HUES48 (cell line): ENCODE data around the gene SOST.

Experiments
- H3K27ac ChIP-seq: one replicate; pipeline ENCODE4 v1.7.0; 2013; ENCODE audit warnings: low read depth, low read length, inconsistent platforms
- H3K27me3 ChIP-seq: 2 replicates; pipeline ENCODE4 v1.6.1; 2013; ENCODE audit warnings: mild to moderate bottlenecking, low read length; ENCODE audit not compliant: control insufficient read depth, insufficient read depth
- H3K36me3 ChIP-seq: 2 replicates; pipeline ENCODE4 v1.6.1; 2013; ENCODE audit warnings: low read length; ENCODE audit not compliant: control insufficient read depth, insufficient read depth
- H3K4me1 ChIP-seq: 2 replicates; pipeline ENCODE4 v1.6.1; 2013; ENCODE audit warnings: mild to moderate bottlenecking, low read length; ENCODE audit not compliant: control insufficient read depth, insufficient read depth
- H3K4me3 ChIP-seq: 2 replicates; pipeline ENCODE4 v1.5.1; 2013; ENCODE audit warnings: mild to moderate bottlenecking, low read depth, low read length
- H3K9ac ChIP-seq: 2 replicates; pipeline ENCODE4 v1.6.1; 2013; ENCODE audit warnings: mild to moderate bottlenecking, low read depth, low read length, moderate library complexity
- H3K9me3 ChIP-seq: 2 replicates; pipeline ENCODE4 v1.6.1; 2013; ENCODE audit warnings: low read length; ENCODE audit not compliant: control insufficient read depth, insufficient read depth

The SOST gene

GRCh38 chr17:43707184-43707583, 51.4 kb downstream of the SOST start:
- H3K9me3 ChIP-seq = no peaks in the 10 kb centered on the region

DNA sequence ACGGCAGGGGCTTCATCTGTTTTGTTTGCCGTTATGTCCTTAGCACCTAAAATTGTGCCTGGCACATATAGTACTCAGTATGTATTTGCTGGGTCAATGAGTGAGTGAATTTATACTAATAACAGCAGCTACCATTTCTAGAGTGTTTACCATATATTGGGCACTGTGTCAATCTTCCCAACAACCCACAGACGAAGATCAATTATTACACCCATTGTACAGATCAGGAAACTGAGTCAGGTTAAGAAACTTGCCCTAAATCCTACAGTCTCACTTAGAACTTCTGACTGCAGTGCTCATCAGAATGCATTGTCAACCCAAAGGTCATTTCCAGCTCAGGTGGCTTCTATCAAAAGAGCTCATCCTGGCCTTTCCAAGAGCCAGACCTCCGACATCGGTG, 52.4 kb downstream of the SOST start:
- Histone ChIP-seq H3K9me3 (no peaks in the 10 kb centered on the region), H3K4me1 (peaks cover 4% of the 10 kb centered on the region; the same call in 1 of the 2 replicates), H3K9ac (no peak overlapping the region), H3K36me3 (no peaks in the 10 kb centered on the region), H3K27me3 (no peaks in the 10 kb centered on the region), H3K4me3 (no peak overlapping the region), H3K27ac (no peak overlapping the region)

More at GRCh38 chr17:43707184-43707583, 51.4 kb downstream of the SOST start:
- Histone ChIP-seq H3K36me3 (no peaks in the 10 kb centered on the region), H3K27ac (no peak overlapping the region), H3K4me1 (no peaks in the 10 kb centered on the region; the same call in 1 of the 2 replicates), H3K27me3 (peaks cover 3% of the 10 kb centered on the region), H3K4me3 (no peak overlapping the region), H3K9ac (no peak overlapping the region)
